Measurements from ENCODE around the gene ZFP36L1.

Gene ZFP36L1

DNA sequence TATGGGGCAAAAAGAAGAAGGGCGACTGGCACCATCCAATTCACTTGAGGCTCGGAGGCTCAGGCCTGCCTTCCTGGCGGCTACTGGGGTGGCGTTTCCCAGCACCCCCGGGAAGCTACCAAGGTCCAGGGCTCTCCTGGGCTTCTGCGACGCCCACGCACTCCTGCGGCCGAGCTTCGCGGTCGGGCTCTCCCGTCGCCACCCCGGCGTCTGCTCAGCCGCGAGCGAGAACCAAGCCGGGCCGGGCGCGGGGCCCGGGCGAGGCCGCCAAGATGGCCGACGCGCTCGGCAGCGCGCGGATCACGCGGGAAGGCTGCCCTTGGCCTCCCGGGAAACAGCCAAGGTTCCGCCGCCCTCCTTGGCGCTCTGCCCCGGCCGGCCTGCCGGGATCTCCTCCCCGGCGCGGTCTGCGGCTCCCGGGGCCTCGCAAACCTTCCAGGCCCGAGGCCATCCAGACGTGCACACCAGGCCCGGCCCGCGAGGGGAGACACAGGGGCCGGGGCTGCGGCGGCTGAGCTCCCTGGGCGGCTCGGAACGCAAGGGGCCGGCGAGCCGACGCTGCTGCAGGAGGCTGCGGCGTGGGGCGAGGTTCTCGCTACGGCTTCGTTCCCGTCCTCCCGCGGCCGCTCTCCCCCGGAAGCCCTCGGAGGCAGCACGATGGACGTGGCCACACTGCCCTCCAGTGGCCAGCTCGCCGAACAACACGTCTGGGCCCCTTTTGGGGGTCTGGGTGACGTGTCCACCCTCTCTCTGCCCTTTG, 23.5 kb upstream of the ZFP36L1 start:
- peak; percentile 94 for DNase-seq

DNA sequence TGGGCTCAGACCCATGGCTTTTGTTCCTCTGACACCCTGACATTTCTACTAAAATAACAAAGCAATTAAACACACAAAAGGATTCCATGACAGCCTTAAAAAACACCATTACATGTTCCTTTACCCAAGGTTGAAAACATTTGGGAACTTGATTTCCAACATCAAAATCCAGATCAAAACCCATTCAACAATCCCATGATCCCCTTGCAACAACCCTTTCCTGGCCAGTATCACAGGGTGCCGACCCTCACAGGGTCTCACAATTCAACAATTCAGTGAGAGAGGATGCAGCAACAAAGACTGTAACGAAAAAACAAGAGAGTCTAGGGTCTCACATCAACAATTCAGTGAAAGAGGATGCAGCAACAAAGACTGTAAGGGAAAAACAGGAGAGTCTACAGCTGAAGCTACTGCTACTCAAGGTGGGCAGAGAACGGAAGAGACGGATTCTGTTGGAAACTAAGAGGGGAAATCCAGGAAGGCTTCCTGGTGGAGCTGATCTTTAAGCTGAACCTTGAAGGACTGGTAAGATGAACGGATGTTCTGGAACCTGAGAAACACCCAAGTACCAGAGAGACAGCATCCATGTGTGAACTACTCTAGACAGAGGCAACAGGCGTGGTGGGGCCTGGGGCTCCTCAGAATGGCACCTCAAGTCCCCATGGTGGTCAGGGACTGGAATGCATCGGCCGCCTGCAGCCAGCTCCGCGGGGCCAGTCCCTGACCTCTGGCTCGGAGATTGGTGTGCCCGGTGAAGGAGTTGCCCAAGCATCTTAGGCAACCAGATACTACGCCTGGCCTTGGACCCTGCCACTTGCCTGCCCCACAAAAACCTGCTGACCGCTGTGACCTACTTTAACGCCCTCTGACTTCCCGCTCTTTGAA, 22.7 kb upstream of the ZFP36L1 start:
- no peak for DNase-seq

DNA sequence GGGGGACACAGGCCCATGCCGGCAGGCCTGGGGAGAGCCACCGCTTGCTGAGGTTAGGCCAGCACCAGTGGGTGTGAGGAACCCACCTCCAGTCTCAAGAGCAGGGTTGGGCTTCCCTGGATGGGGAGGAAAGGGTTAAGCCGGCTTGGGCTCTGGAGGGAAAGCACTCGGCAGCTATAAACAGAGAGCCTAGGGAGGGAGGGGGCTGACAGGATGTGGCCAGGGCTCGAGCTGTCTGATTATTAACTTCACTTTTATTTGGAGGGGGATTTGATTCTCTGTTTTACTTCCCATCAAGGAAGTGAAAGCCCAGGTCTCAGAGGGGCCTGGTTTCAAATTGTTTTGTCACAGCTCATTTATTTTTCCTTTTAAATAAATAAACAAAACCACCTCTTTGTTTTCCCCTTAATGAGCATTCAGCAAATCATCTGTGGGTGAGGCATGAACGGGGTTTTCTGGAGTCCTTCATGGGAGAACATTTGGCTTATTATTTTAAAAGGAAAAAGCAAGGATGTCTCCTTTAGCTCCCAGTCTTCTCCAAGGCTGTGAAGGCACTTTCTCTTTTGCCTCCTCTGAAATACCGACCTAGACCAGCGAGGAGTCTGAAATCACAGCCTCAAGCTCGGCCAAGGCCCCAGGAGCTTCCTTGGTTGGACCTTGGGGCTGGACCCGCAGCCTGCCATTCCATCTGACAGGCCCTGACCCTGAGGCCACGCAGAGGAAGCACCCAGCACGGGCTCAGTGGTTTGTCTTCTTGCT, 21.9 kb upstream of the ZFP36L1 start:
- peak; percentile 79 for DNase-seq

DNA sequence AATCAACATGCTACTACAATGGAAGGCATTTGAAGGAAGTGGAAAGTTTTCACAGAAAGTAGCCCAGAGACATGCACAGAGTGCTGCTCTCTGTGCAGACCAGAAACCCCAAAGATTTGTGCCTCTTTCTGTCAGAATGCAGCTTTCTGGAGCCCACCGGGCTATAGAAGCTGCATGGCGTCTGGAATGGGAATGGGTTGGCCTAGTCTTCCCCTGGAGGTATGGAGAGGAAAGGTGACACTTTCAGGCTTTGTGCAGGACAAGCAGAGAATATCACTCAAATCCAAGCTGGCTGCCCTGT, 21.3 kb upstream of the ZFP36L1 start:
- DNase-seq: no peak

DNA sequence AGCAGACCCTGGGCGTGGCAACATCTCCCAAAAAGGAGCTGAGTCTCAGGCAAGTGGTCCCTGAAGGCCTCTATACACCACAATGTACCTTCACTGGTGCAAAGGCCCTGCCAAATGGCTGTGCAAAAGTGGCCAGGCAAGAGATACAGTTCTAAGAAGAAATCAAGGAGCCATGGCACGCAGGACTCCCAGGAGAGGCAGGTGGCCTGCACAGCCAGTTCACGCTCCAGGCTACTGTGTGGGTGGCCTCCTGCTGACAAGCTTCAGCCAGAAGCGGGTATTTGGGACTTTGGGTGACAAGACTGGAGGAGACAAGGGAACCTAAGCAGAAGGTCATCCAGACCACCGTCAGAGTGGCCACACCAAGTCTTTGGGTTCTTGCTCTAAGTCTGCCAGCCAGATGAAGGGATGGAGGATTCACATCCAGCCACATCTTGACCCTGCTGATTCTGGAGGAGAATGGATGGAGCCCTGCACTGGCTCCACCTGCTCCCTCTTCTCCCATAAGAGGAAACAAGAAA, 20.5 kb upstream of the ZFP36L1 start:
- no peak for DNase-seq

DNA sequence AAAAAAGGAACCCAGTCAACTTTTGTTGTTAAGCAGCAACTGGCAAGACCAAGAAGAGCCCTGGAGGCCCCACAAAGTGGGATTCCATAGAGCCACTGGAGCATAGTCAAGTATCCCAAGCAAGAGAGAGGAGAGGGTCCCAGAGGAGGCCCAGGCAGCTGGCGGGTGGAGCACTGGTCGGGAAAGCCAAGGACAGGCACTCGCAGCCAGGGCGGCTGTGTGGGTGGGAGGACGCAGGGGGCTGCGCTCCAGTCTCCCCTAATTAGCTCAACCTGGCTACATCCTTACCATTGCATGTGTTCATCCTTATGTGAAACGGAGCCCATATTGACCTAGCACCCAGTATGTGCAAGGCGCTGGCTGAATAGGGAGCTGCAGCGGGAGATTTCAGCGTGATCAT, 18.3 kb upstream of the ZFP36L1 start:
- DNase-seq: no peak

DNA sequence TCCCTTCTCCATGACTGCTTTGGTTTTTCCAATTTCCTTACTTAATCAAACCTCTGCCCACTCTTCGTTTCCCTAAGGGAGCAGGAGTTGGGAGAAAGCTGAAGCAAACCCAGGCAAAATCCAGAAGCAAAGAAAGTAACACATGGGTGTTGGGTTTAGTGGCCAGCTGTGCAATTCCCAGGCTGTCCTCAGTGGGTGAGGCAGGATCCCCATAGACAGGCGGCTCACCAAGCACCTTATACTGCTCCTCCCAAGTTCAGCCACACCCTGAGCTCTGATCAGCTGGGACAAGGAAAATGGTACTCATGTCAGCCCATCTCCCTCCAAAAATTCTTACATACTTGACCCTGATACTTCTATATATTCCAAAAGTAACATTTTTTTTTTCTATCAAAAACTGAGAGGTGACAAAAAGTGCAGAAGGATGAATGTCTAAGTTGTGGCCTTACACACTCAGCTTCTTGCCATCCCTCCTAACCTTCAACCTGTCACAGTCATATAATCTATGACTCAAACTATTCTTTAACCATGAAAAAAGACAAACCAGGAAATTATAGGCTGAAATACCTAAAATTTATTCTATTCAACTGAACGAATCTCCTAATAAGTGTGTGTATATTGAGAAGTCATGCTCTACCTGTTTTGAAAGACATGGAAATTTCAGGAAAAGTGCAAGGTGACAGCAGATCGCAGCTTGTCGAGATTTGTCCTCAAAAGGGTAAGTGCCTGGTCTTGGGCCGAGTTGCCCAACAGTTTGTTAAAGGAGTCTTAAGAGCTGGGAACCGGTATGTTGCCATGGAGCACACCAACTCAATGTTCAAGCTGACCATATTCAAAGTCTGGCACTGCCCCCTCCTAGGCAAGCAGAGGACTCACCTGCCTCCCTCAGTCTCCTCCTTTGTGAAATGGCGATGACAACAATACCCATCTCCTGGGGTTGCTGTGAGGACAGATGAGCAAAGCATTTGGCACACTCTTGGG, 17.6 kb upstream of the ZFP36L1 start:
- DNase-seq: no peak

DNA sequence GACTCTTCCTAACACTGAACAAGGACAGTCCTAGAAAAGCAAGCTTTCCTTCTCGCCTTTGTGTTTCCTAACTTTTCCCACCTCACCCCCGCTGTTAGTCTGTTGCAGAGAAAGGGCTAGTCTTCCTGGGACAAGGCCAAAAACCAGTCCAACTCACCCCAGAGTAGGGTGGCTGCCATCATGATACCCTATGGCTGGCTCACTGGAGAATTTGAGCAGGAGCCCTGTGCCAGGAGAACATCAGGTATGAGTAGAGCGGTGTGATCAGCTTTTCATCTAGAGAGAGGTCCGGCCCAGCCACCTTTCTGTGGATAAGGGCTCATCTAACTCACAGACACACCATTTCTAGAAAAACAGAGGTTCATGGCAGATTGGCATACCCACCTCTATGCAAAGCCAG, 16.7 kb upstream of the ZFP36L1 start:
- no peak for DNase-seq

DNA sequence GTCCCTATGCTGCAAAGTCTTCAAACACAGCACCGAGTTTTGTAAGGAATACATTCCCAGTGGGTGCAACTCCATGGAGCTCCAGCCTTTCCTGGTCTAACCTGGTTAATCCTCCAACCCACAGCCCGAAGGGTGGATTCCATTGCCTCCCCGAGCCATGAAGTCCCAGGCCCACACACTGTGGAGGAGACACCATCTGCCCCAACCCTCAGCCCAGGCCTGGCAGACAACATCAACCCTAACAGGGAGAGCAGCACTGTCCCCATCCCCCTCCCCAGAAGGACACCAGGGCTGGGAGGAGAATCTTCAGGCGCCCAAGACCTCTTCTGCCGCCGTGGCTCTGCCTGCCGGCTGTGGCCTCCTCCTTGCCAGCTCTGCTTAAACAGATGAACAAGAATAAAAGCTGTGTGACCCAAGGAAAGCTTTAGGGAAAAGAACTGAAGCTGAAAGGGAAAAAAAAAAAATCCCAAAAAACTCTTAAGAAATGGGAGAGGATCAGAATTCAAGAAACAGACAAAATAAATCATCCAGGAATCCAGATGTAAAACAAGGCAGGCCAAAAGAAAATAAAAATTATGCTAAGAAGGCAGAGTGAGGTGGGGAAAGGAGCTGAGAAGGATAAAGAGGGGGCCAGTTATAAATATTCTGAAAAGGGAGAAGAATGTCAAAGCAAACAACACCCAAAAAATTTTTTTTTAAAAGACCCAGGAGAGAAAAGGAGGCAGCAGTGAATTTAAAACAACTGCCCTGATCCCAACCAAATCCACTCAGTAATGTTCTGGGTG, 16.0 kb upstream of the ZFP36L1 start:
- no peak for DNase-seq

DNA sequence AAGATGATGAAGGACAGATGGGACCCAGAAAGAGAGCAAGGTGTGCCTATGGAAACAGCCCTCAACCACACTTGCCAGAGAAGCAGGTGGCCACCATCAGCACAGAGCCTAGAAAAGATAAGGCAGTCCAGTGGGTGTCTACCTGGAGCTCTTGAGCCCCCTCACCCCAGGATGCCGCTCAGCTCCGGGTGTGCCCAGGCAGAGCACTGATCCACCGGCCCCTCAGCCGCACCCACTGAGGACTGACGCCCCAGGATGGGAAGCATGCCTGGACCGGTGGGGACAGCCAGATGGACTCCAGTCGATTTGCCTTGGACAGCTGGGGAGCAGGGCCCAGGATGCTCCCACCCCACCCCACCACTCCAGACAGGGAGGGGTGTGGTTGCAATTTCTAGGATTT, 15.1 kb upstream of the ZFP36L1 start:
- no peak for DNase-seq

DNA sequence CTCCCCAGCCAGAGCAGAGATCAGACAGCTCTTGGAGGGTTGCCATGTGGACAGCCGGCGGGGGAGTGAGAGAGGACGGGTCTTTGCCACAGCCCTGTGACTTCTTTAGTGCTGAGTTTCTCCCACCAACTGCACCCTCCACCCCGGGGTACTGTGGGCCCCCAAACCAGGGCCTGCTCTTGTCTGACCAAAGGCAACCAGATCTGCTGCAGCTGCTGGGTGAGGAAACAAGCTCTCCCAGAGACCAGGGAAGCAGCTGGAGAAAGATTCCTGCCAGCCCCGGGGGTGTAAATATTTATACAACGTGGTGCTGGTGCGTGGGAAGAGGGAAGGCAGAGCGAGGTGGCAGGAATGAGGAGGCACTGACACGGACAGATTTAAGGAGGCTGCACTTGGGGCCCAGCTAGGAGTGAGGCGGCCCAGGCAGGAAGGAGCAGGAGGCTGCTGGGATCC, 14.3 kb upstream of the ZFP36L1 start:
- DNase-seq: peak; percentile 78

DNA sequence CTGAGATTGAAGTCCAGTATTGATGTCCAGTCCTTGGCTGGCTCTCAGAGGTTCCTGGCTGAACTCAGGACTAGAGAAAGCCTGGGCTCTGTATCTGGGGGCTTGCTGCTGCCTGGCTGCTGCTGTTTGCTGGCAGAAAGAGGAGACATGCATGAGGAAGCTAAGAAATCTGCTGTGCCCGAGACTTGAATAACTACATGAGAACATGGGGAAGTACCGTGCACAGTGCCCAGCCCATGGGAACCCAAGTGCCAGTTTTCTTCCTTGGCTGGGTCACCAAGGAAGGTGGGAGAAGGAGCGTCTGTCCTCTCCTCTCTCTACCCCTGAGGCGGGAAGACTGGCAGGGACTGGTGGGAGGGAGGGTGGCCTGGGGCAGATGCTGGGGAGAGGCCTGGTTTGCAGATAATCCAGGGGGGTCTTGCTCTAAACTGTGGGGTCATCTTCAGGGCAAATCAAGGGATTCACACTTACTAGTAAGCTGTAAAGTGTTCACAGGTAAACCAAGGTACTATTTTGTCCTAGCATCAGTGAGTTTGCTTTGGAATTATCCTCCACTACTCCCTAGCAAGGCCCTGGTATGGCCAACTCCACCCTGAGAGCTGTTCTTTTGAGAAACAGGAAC, 13.8 kb upstream of the ZFP36L1 start:
- no peak for DNase-seq

DNA sequence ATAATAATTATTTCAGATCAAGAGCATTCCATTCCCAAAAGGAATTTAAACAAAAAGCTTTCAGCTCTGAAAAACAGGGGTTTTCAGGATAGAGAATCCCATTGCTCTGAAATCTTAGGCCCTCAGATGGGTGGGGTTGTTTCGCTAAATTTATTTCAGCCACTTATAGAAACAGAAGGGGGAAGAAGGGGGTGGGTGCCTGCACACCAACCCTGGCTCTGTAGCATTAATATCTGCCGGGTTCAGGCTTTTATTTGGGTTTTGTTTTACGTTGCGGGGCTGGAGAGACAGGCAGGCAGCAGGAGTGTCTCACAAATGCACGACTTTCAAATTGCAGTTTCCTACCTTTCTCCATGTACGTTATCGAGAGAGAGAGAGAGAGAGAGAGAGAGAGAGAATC, 12.5 kb upstream of the ZFP36L1 start:
- DNase-seq: no peak

DNA sequence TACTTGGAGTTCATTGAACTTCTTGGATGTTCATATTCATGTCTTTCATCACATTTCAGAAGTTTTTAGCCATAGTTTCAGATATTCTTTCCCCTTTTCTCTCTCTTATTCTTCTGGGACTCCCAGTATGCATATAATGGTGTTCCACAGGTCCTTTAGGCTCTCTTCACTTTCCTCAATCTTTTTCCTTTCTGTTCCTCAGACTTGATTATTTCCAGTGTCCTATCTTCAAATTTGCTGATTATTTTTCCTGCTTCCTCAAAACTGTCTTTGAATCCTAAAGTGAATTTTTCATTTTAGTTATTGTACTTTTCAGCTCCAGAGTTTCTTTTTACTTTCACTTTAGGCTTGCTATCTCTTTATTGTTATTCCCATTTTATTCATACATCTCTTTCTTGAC, 8.8 kb upstream of the ZFP36L1 start:
- DNase-seq: no peak

DNA sequence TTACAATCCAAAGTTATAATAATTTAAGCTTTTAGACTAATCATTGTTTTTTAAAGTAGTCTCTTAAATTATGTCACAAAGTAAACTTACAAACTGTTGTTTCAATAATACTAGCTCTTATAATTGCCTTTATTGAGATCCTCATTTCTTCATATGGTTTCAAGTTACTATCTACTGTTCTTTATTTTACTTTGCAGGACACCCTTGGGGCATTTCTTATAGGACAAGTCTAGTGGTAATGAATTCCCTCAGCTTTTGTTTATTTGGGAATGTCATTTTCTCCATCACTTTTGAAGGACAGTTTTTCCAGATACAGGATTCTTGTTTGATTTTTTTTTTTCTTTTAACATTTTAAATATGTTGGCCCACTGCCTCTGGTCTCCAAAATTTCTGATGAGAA, 8.1 kb upstream of the ZFP36L1 start:
- DNase-seq: no peak

DNA sequence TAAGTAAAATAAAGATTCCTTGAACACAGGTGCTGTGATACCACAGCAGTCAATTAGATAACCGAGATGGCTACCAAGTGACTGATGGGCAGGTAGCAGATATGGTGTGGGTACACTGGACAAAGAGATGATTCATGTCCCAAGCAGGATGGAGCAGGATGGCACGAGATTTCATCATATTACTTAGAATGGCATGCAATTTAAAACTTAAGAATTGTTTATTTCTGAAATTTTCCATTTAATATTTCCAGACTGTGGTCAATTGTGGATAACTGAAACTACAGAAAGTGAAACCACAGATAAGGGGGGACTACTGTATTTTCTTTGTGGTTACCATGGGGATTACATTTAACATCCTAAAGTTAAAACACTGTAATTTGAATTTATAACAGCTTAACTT, 7.5 kb upstream of the ZFP36L1 start:
- DNase-seq: peak; percentile 65

DNA sequence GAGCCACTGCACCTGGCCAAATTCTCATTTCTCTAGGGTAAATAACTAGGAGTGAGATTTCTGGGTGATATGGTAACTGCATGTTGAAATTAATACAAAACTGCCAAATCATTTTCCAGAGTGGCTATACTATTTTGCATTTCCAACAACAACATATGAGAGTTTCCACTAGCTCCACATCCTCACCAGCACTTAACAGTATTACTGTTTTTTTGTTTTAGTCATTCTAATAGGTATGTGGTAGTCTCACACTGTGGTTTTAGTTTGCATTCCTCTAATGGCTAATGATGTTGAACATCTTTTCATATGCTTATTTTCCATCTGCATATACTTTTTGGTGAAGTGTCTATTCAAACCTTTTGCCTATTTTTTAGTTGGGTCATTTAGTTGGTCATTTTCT, 5.8 kb upstream of the ZFP36L1 start:
- no peak for DNase-seq

DNA sequence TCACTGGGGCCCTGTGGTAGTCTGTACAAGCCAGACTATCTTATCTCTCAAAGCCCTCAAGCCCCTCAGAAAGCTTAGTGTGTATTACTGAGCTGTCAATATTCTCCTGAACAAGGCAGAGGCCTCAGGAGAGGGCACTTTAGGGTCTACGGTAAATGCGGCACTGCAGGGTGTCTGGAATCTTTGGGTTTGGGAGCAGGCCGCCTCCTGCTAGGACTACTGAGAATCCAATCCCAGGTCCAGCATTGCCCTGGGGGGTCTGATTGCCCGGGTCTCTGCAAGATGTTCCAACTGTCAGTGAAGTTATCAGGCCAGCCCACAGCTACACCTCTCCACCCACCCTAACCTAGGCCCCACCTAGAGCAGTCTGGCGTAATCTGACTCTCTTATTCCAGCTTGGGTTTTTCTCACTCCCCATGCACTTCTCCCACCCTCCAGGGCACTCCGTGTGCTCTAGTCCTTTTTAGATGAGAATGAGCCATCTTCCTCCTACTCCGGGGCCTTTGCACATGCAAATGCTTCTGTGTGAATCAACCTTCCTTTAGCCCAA, 4.3 kb upstream of the ZFP36L1 start:
- DNase-seq: no peak

DNA sequence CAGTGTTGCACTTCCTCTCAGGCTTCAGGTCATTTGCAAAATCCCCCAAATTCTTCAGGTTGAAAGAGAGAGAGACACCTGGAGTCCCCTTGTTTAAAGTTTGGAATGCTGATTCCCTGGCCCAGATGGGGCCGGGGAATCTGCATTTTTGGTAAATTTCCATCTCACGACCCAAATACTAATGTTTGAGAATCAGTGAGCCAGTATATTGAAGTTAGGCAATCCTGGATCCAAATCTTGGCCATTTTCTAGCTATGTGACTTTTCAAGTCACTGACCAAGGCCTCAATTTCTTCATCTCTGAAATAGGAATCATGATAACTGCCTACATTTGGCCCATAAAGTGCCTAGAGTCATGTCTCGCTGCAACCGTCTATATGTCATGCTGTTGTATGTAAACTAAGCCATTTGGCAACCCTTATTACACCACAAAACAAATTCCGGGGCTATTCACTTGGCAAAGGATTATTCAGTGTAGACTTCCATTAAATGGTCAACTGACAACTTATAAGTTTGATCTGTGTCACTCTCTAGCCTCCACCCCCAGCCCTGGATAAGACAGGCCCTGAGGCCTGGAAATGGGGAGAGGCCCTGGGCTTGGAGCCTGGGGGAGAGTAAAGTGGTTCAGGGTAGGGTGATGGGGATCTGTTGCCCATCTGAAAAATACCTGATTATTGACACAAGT, 3.7 kb upstream of the ZFP36L1 start:
- no peak for DNase-seq
